Hepatocyte (in vitro differentiated cells): Measurements from ENCODE around the gene PMS1.

Experiments
- EZH2 ChIP-seq: fragments of 200-600 bp; sonication (generic); IDR thresholded peaks from 2 replicates; pipeline ENCODE4 v1.6.1; 2016; ENCODE audit warnings: antibody characterized with exemption, mild to moderate bottlenecking, borderline replicate concordance
- EZH2phosphoT487 ChIP-seq: fragments of 200-600 bp; sonication (generic); IDR thresholded peaks from one replicate; pipeline ENCODE4 v1.6.1; 2018; ENCODE audit warnings: antibody characterized with exemption, mild to moderate bottlenecking, low read depth, moderate library complexity; ENCODE audit not compliant: unreplicated experiment, severe bottlenecking
- TF ChIP-seq, protein P1 (sequence below): fragments of 200-600 bp; sonication (generic); IDR thresholded peaks from 2 replicates; pipeline ENCODE4 v1.5.1; 2016; ENCODE audit warnings: antibody characterized with exemption, mild to moderate bottlenecking; ENCODE audit not compliant: poor library complexity

DNA sequence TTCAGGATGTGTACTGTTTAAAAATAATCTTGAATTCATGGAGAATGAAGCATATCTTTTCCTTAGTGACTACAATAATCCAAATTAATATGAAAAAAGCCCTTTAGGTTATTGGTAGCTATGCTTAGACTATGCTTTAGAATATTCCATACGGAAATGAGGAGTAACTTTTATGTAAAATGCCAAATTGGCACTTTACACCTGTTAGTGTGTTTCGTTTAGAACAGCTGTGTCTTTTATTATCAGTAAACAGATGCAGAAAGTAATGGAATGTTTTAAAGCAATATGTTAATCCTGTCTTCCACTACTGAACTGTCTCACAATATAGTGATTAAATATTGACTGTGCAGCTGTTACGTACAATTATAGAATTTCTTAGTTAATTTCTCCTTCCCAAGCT, 129.6 kb downstream of the PMS1 start:
- TF ChIP-seq, protein P1, sequence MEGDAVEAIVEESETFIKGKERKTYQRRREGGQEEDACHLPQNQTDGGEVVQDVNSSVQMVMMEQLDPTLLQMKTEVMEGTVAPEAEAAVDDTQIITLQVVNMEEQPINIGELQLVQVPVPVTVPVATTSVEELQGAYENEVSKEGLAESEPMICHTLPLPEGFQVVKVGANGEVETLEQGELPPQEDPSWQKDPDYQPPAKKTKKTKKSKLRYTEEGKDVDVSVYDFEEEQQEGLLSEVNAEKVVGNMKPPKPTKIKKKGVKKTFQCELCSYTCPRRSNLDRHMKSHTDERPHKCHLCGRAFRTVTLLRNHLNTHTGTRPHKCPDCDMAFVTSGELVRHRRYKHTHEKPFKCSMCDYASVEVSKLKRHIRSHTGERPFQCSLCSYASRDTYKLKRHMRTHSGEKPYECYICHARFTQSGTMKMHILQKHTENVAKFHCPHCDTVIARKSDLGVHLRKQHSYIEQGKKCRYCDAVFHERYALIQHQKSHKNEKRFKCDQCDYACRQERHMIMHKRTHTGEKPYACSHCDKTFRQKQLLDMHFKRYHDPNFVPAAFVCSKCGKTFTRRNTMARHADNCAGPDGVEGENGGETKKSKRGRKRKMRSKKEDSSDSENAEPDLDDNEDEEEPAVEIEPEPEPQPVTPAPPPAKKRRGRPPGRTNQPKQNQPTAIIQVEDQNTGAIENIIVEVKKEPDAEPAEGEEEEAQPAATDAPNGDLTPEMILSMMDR, result no peak
- no peak for TF ChIP-seq EZH2phosphoT487
- no peak for TF ChIP-seq EZH2
